Endothelial cell of umbilical vein (primary cell): ENCODE measurements around the gene VPS51. TPM values are rescaled to one million over a fixed set of nuclear protein-coding genes. Genes with fewer than 3 reads are reported as not detected.

Experiments used
- BruUV-seq: library from RNA; stranded (reverse); fragments of 400-500 nt; replicated peaks from 2 replicates; lab custom pipeline; 2021; lab: Mats Ljungman, UMichigan
- CTCF ChIA-PET: fragments of 300-600, 350-600 bp; sonication (Branson Sonifier 250); formaldehyde crosslinking; loops from one replicate; lab custom pipeline; 2021; ENCODE audit warnings: antibody characterized with exemption, inconsistent platforms; lab: Charles Lee
- POLR2A ChIA-PET: fragments of 300-600, 350-600 bp; sonication (Branson Sonifier 250); formaldehyde crosslinking; loops from one replicate; lab custom pipeline; 2021; ENCODE audit warnings: antibody characterized with exemption, inconsistent platforms; lab: Charles Lee
- DNase-seq: peaks from one replicate; pipeline ENCODE4 v3.0.0-alpha.2; 2011; ENCODE audit warnings: low read depth, low spot score
- FAIRE-seq: peaks from 2 replicates; lab custom pipeline; 2011; peaks lifted over from hg19 to GRCh38; lab: Jason Lieb, UNC
- H2AFZ ChIP-seq: 2 replicates; pipeline ENCODE4 v1.6.0; 2012; ENCODE audit warnings: low read depth, low read length, control low read depth, inconsistent platforms
- H3K27ac ChIP-seq: 2 replicates; pipeline ENCODE4 v1.5.1; 2011; ENCODE audit warnings: low read depth, mild to moderate bottlenecking, control low read depth, low read length, moderate library complexity; ENCODE audit not compliant: insufficient read depth
- H3K27me3 ChIP-seq, 2 experiments: 2 replicates each; pipeline versions ENCODE4 v1.6.0 to v1.6.1; 2011; ENCODE audit warnings: low read length in 2 of 2, mixed read lengths in 1 of 2; ENCODE audit not compliant: control insufficient read depth in 2 of 2, insufficient read depth in 2 of 2
- H3K36me3 ChIP-seq, 2 experiments: 2 replicates in 1 of 2; 3 replicates in 1 of 2; pipeline ENCODE4 v1.5.1; 2011; ENCODE audit warnings: low read length in 2 of 2, mild to moderate bottlenecking in 1 of 2, moderate library complexity in 1 of 2; ENCODE audit not compliant: control insufficient read depth in 2 of 2, insufficient read depth in 2 of 2; ENCODE audit errors: extremely low read depth in 1 of 2
- H3K4me1 ChIP-seq: 3 replicates; pipeline ENCODE4 v1.5.1; 2011; ENCODE audit warnings: mild to moderate bottlenecking, low read length; ENCODE audit not compliant: control insufficient read depth, insufficient read depth; ENCODE audit errors: extremely low read depth
- H3K4me2 ChIP-seq: 2 replicates; pipeline ENCODE4 v1.6.1; 2011; ENCODE audit warnings: low read length, control low read depth, mixed read lengths; ENCODE audit not compliant: insufficient read depth
- H3K4me3 ChIP-seq, 3 experiments: fragments of 200-600 bp in 1 of 3; sonication (generic), shearing (Covaris generic) in 1 of 3; replicated peaks in 1 of 3; 2 replicates each; pipeline ENCODE4 v1.5.1; 2011 to 2016; ENCODE audit warnings: control low read depth in 3 of 3, low read length in 3 of 3, mild to moderate bottlenecking in 2 of 3, inconsistent platforms in 1 of 3, low read depth in 1 of 3, moderate library complexity in 1 of 3; ENCODE audit not compliant: insufficient read depth in 1 of 3
- H3K79me2 ChIP-seq: 2 replicates; pipeline ENCODE4 v1.6.0; 2012; ENCODE audit warnings: low read length, inconsistent platforms; ENCODE audit not compliant: control insufficient read depth, insufficient read depth
- H3K9ac ChIP-seq: replicated peaks from 2 replicates; pipeline ENCODE3; 2011; ENCODE audit warnings: low read length, control low read depth; ENCODE audit not compliant: insufficient read depth; ENCODE audit errors: extremely low read depth
- H3K9me1 ChIP-seq: replicated peaks from 3 replicates; pipeline ENCODE4 v1.6.0; 2011; ENCODE audit warnings: mild to moderate bottlenecking, low read length; ENCODE audit not compliant: control insufficient read depth, insufficient read depth; ENCODE audit errors: extremely low read depth
- H3K9me3 ChIP-seq: replicated peaks from 2 replicates; pipeline ENCODE4 v1.5.1; 2012; ENCODE audit warnings: low read length, inconsistent platforms; ENCODE audit not compliant: control insufficient read depth, insufficient read depth
- H4K20me1 ChIP-seq: replicated peaks from 2 replicates; pipeline ENCODE3; 2011; ENCODE audit warnings: mild to moderate bottlenecking, low read length; ENCODE audit not compliant: control insufficient read depth, insufficient read depth; ENCODE audit errors: extremely low read depth
- EZH2 ChIP-seq: IDR thresholded peaks from 2 replicates; pipeline ENCODE4 v1.6.1; 2012; ENCODE audit warnings: borderline replicate concordance, low read depth, mild to moderate bottlenecking, moderate library complexity, low read length, inconsistent platforms; ENCODE audit not compliant: severe bottlenecking
- FOS ChIP-seq: IDR thresholded peaks from 2 replicates; pipeline ENCODE4 v1.6.1; 2011; ENCODE audit warnings: mild to moderate bottlenecking, low read length, moderate library complexity, borderline replicate concordance; ENCODE audit not compliant: insufficient read depth
- GATA2 ChIP-seq: IDR thresholded peaks from 2 replicates; pipeline ENCODE4 v1.7.0; 2011; ENCODE audit warnings: low read depth, mild to moderate bottlenecking, moderate library complexity, mixed read lengths, low read length; ENCODE audit not compliant: insufficient read length, insufficient read depth
- JUN ChIP-seq: IDR thresholded peaks from 2 replicates; pipeline ENCODE4 v1.6.1; 2011; ENCODE audit warnings: borderline replicate concordance, low read depth; ENCODE audit not compliant: insufficient read length, insufficient read depth
- MYC ChIP-seq: IDR thresholded peaks from one replicate; pipeline ENCODE4 v1.6.1; 2011; ENCODE audit warnings: mild to moderate bottlenecking, low read depth, low read length
- POLR2A ChIP-seq: IDR thresholded peaks from 2 replicates; pipeline ENCODE4 v1.6.1; 2012; ENCODE audit warnings: low read depth, mild to moderate bottlenecking, control low read depth, low read length
- POLR2AphosphoS5 ChIP-seq: IDR thresholded peaks from 2 replicates; pipeline ENCODE4 v1.6.1; 2012; ENCODE audit warnings: low read depth, mild to moderate bottlenecking, control low read depth, low read length, moderate library complexity; ENCODE audit not compliant: insufficient read depth
- dilution Hi-C: fragments of 300-500 bp; cut with MboI; formaldehyde crosslinking; loops from one replicate; pipeline ENCODE4 v1.15.0; 2019; ENCODE audit warnings: low sequenced_read_pairs; ENCODE audit not compliant: extremely low pct_ligation_motif_present
- intact Hi-C: fragments of 100-400 bp; cut with micrococcal nuclease; formaldehyde crosslinking; loops from one replicate; pipeline ENCODE4 v1.10.0; 2022
- polyA plus RNA-seq, 4 experiments: library from polyadenylated mRNA; depleted of rRNA in 3 of 4; stranded (reverse) in 3 of 4; unstranded in 1 of 4; fragments of >200 nt; gene quantifications; 2 replicates each; pipeline versions ENCODE4 v1.2.1 to v1.2.3, GENCODE V29; 2011 to 2012; ENCODE audit warnings: missing spikeins in 1 of 4
- total RNA-seq: library from RNA; stranded (reverse); gene quantifications from 2 replicates; pipeline ENCODE4 v1.2.3, GENCODE V29; 2021
- TF ChIP-seq, protein P1 (sequence below), 2 donors: IDR thresholded peaks; 1 replicate in 1 of 2; 2 replicates in 1 of 2; pipeline ENCODE4 v1.5.1; 2011; ENCODE audit warnings: low read length in 2 of 2, mild to moderate bottlenecking in 2 of 2, moderate library complexity in 2 of 2, control low read depth in 1 of 2, inconsistent platforms in 1 of 2, low read depth in 1 of 2; ENCODE audit not compliant: insufficient read depth in 1 of 2; ENCODE audit errors: extremely low read depth in 1 of 2
- TF ChIP-seq, protein P2 (sequence below): IDR thresholded peaks from 2 replicates; pipeline ENCODE4 v1.6.1; 2011; ENCODE audit not compliant: insufficient read depth, insufficient read length

The VPS51 gene
- total and polyA plus RNA-seq, 2 donors (not counting 3 experiments of a cell fraction or from before 2014, with no cell fraction given): 108 to 146 TPM

DNA sequence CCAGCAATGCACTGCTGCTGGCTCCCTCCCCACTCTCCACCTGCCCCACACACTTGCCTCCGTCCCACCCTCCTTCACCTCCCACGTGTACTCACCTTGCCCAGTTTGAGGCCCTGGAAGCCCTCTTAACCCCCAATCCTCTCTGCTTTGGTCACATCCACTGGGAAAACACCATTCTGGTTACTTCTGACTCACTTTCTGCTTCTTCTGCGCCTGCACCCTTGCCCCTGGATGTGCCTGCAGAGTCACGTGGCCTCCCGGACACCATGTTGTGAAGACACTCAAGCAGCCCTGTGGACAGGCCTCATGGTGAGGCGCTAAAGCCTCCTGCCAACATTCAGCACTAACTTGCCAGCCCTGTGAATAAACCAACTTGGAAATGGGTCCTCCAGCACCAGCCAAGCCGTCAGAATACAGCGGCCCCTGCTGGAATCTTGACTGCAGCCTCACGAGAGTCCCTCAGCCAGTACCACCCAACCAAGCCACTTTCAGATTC, 35.1 kb upstream of the VPS51 start:
- Histone ChIP-seq H3K9ac (no peak overlapping the region), H4K20me1 (no peaks in the 10 kb centered on the region), H2AFZ (no peak overlapping the region), H3K9me3 (no peaks in the 10 kb centered on the region), H3K79me2 (no peaks in the 10 kb centered on the region), H3K36me3 (no peaks in the 10 kb centered on the region), H3K27me3 (no peaks in the 10 kb centered on the region), H3K27ac (no peak overlapping the region), H3K9me1 (no peaks in the 10 kb centered on the region), H3K4me2 (no peak overlapping the region), H3K4me3 (no peak overlapping the region), H3K4me1 (no peaks in the 10 kb centered on the region)
- DNase-seq (peak; percentile 28), FAIRE-seq (no peak)
- dilution Hi-C loops: no loop called here
- BruUV-seq: no TSS peak
- TF ChIP-seq, protein P1, sequence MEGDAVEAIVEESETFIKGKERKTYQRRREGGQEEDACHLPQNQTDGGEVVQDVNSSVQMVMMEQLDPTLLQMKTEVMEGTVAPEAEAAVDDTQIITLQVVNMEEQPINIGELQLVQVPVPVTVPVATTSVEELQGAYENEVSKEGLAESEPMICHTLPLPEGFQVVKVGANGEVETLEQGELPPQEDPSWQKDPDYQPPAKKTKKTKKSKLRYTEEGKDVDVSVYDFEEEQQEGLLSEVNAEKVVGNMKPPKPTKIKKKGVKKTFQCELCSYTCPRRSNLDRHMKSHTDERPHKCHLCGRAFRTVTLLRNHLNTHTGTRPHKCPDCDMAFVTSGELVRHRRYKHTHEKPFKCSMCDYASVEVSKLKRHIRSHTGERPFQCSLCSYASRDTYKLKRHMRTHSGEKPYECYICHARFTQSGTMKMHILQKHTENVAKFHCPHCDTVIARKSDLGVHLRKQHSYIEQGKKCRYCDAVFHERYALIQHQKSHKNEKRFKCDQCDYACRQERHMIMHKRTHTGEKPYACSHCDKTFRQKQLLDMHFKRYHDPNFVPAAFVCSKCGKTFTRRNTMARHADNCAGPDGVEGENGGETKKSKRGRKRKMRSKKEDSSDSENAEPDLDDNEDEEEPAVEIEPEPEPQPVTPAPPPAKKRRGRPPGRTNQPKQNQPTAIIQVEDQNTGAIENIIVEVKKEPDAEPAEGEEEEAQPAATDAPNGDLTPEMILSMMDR (IDR thresholded peaks at IDR 0.05; ENCODE audit: extremely low read depth in 1 of 2, insufficient read depth in 1 of 2, low read depth in 1 of 2, low read length in 2 of 2): peak; percentile 40 to 50
- TF ChIP-seq GATA2: no peak
- ChIA-PET CTCF (interaction anchor here (0.6 kb wide), 1 partner anchor 14 kb away, joined by 3 read pairs; no protein-coding TSS in a partner anchor), POLR2A (no interaction called here)
- intact Hi-C loops: loop anchor here (1.0 to 2.0 kb wide), 2 partner anchors 33 to 46 kb away; partner anchors contain the start of gene ARL2

DNA sequence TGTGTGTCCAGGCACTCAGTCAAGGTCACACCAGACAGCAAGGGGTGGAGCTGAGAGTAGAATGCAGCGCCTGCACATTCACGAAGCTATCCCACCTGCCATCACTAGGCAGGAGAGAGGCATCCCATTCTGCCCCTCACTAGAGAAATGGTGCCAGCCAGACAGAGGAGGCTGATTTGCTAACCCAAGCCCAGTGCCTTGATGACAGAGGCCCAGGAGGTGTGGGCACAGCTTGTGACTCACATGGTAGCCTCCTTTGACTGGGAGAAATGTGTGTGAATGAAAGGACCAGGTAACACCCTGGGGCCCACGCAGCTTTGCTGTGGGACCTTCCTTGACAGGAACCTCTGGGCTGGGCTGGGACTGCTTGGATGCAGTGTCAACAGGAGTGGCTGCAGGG, 32.5 kb upstream of the VPS51 start:
- dilution Hi-C loops (no loop called here), intact Hi-C loops (no loop called here)
- no peaks in the 10 kb centered on the region for H3K9me3 ChIP-seq
- no peaks in the 10 kb centered on the region for H4K20me1 ChIP-seq
- H3K79me2 ChIP-seq: no peaks in the 10 kb centered on the region
- BruUV-seq: no TSS peak
- no peaks in the 10 kb centered on the region for H3K27me3 ChIP-seq
- H3K4me2 ChIP-seq: no peak overlapping the region
- no peak overlapping the region for H2AFZ ChIP-seq
- no peak overlapping the region for H3K9ac ChIP-seq
- ChIA-PET CTCF (interaction anchor here (1.3 kb wide), 2 partner anchors 13 to 17 kb away, joined by 3 to 5 read pairs; no protein-coding TSS in a partner anchor), POLR2A (no interaction called here)
- H3K9me1 ChIP-seq: no peaks in the 10 kb centered on the region
- no peak for TF ChIP-seq EZH2
- TF ChIP-seq, protein P2, sequence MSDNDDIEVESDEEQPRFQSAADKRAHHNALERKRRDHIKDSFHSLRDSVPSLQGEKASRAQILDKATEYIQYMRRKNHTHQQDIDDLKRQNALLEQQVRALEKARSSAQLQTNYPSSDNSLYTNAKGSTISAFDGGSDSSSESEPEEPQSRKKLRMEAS: no peak
- TF ChIP-seq POLR2A: no peak
- TF ChIP-seq, protein P1 (IDR thresholded peaks at IDR 0.05; ENCODE audit: extremely low read depth in 1 of 2, insufficient read depth in 1 of 2, low read depth in 1 of 2, low read length in 2 of 2): no peak
- TF ChIP-seq FOS: no peak
- TF ChIP-seq GATA2: no peak
- TF ChIP-seq POLR2AphosphoS5: no peak
- no peak for TF ChIP-seq JUN
- no peak for TF ChIP-seq MYC
- no peaks in the 10 kb centered on the region for H3K4me1 ChIP-seq
- no peaks in the 10 kb centered on the region for H3K36me3 ChIP-seq
- no peak overlapping the region for H3K27ac ChIP-seq
- FAIRE-seq: no peak
- no peak for DNase-seq
- H3K4me3 ChIP-seq: no peak overlapping the region
